H1 (cell line): Measurements from ENCODE around the gene DCP1B. TPM values are rescaled to one million over a fixed set of nuclear protein-coding genes. Genes with fewer than 3 reads are reported as not detected.

Experiments
- CTCF ChIA-PET: fragments of 300-600 bp; sonication (Branson Sonifier 250); formaldehyde crosslinking; loops from one replicate; lab custom pipeline; 2021; ENCODE audit not compliant: partially characterized antibody; lab: Charles Lee
- POLR2A ChIA-PET: fragments of 300-600 bp; sonication (Branson Sonifier 250); formaldehyde crosslinking; loops from one replicate; lab custom pipeline; 2021; ENCODE audit warnings: inconsistent platforms; ENCODE audit not compliant: partially characterized antibody; lab: Charles Lee
- DNase-seq, 2 experiments: peaks; one replicate each; pipeline versions ENCODE4 v3.0.0 to v3.0.0-alpha.2; 2010 to 2022; ENCODE audit warnings: low spot score in 2 of 2, low read depth in 1 of 2, mixed read lengths in 1 of 2
- FAIRE-seq: peaks from 2 replicates; lab custom pipeline; 2011; peaks lifted over from hg19 to GRCh38; lab: Jason Lieb, UNC
- H2AFZ ChIP-seq: 2 replicates; pipeline ENCODE4 v1.8.1; 2012; ENCODE audit warnings: low read length, inconsistent platforms
- H2AK5ac ChIP-seq: 2 replicates; pipeline ENCODE4 v1.6.1; 2013; ENCODE audit warnings: low read depth, low read length
- H2BK120ac ChIP-seq: replicated peaks from 2 replicates; pipeline ENCODE3; 2013; ENCODE audit warnings: low read depth, low read length, inconsistent platforms
- H2BK12ac ChIP-seq: 2 replicates; pipeline ENCODE4 v1.6.1; 2013; ENCODE audit warnings: low read depth, low read length
- H2BK15ac ChIP-seq: 2 replicates; pipeline ENCODE4 v1.6.1; 2013; ENCODE audit warnings: low read length
- H2BK20ac ChIP-seq: 2 replicates; pipeline ENCODE4 v1.6.1; 2013; ENCODE audit warnings: low read length
- H2BK5ac ChIP-seq: 2 replicates; pipeline ENCODE4 v1.6.1; 2013; ENCODE audit warnings: low read depth, low read length
- H3K14ac ChIP-seq: 2 replicates; pipeline ENCODE4 v1.6.1; 2013; ENCODE audit warnings: inconsistent platforms; ENCODE audit not compliant: insufficient read length
- H3K18ac ChIP-seq: 2 replicates; pipeline ENCODE4 v1.6.1; 2013; ENCODE audit warnings: low read length; ENCODE audit errors: extremely low read depth
- H3K23ac ChIP-seq: 2 replicates; pipeline ENCODE4 v1.6.1; 2013; ENCODE audit warnings: inconsistent platforms; ENCODE audit not compliant: insufficient read length
- H3K23me2 ChIP-seq: 2 replicates; pipeline ENCODE4 v1.6.1; 2013; ENCODE audit warnings: low read depth, low read length
- H3K27ac ChIP-seq: 2 replicates; pipeline ENCODE4 v1.6.1; 2011; ENCODE audit warnings: low read depth, low read length, inconsistent platforms
- H3K27me3 ChIP-seq, 4 experiments: replicated peaks in 1 of 4; 1 replicate in 1 of 4; 2 replicates in 3 of 4; pipeline versions ENCODE4 v1.6.1 to v1.8.1; 2011 to 2013; ENCODE audit warnings: low read length in 3 of 4, mild to moderate bottlenecking in 3 of 4, inconsistent platforms in 2 of 4, mixed read lengths in 2 of 4, moderate library complexity in 1 of 4; ENCODE audit not compliant: control insufficient read depth in 3 of 4, insufficient read depth in 3 of 4; ENCODE audit errors: extremely low read depth in 1 of 4
- H3K36me3 ChIP-seq, 4 experiments: 2 replicates each; pipeline versions ENCODE4 v1.6.1 to v1.8.1; 2011 to 2013; ENCODE audit warnings: mild to moderate bottlenecking in 4 of 4, low read length in 3 of 4, moderate library complexity in 2 of 4, control low read depth in 1 of 4, inconsistent platforms in 1 of 4; ENCODE audit not compliant: insufficient read depth in 4 of 4, control insufficient read depth in 2 of 4
- H3K4ac ChIP-seq: replicated peaks from 2 replicates; pipeline ENCODE3; 2013; ENCODE audit warnings: low read length, low read depth, mixed read lengths, inconsistent platforms; ENCODE audit not compliant: insufficient read length
- H3K4me1 ChIP-seq, 4 experiments: replicated peaks in 1 of 4; 1 replicate in 1 of 4; 2 replicates in 3 of 4; pipeline versions ENCODE4 v1.6.1 to v1.8.1; 2011 to 2013; ENCODE audit warnings: low read length in 3 of 4, inconsistent platforms in 2 of 4, mixed read lengths in 1 of 4; ENCODE audit not compliant: insufficient read depth in 4 of 4, control insufficient read depth in 3 of 4
- H3K4me2 ChIP-seq, 2 experiments: 2 replicates each; pipeline versions ENCODE4 v1.6.1 to v1.8.1; 2011 to 2013; ENCODE audit warnings: low read depth in 2 of 2, low read length in 2 of 2, control low read depth in 1 of 2, inconsistent platforms in 1 of 2, mild to moderate bottlenecking in 1 of 2; ENCODE audit not compliant: insufficient read depth in 1 of 2
- H3K4me3 ChIP-seq, 4 experiments: fragments of 200-600, 300-600 bp in 1 of 4; sonication (generic), shearing (Covaris generic), sonication (Bioruptor Twin) in 1 of 4; 2 replicates each; pipeline versions ENCODE4 v1.5.1 to v1.8.1; 2011 to 2016; ENCODE audit warnings: low read length in 4 of 4, low read depth in 3 of 4, control low read depth in 2 of 4, inconsistent platforms in 2 of 4, mild to moderate bottlenecking in 2 of 4, mixed read lengths in 1 of 4, moderate library complexity in 1 of 4; ENCODE audit not compliant: insufficient read depth in 2 of 4; ENCODE audit errors: extremely low read depth in 1 of 4
- H3K56ac ChIP-seq: replicated peaks from 2 replicates; pipeline ENCODE3; 2013; ENCODE audit warnings: low read depth, mild to moderate bottlenecking, mixed read lengths, low read length, inconsistent platforms; ENCODE audit not compliant: insufficient read length
- H3K79me1 ChIP-seq: 2 replicates; pipeline ENCODE4 v1.6.1; 2013; ENCODE audit warnings: low read depth, low read length, control low read depth
- H3K79me2 ChIP-seq, 2 experiments: 2 replicates each; pipeline versions ENCODE4 v1.6.1 to v1.8.1; 2012 to 2013; ENCODE audit warnings: low read length in 2 of 2, mild to moderate bottlenecking in 2 of 2, inconsistent platforms in 1 of 2; ENCODE audit not compliant: insufficient read depth in 2 of 2, control insufficient read depth in 1 of 2
- H3K9ac ChIP-seq, 4 experiments: replicated peaks in 1 of 4; 1 replicate in 1 of 4; 2 replicates in 3 of 4; pipeline versions ENCODE4 v1.6.1 to v1.8.1; 2011 to 2013; ENCODE audit warnings: low read depth in 3 of 4, low read length in 3 of 4, control low read depth in 2 of 4, mild to moderate bottlenecking in 2 of 4, moderate library complexity in 2 of 4, inconsistent platforms in 1 of 4; ENCODE audit errors: extremely low read depth in 1 of 4
- H3K9me3 ChIP-seq, 2 experiments: 2 replicates each; pipeline versions ENCODE4 v1.6.1 to v1.8.1; 2012 to 2013; ENCODE audit warnings: mild to moderate bottlenecking in 2 of 2, moderate library complexity in 2 of 2, control low read depth in 1 of 2, inconsistent platforms in 1 of 2, low read depth in 1 of 2, low read length in 1 of 2, mixed read lengths in 1 of 2; ENCODE audit not compliant: insufficient read depth in 2 of 2
- H4K20me1 ChIP-seq, 2 experiments: replicated peaks in 1 of 2; 2 replicates each; pipeline versions ENCODE3 to v1.8.1; 2011 to 2013; ENCODE audit warnings: inconsistent platforms in 2 of 2, low read length in 2 of 2, mild to moderate bottlenecking in 1 of 2; ENCODE audit not compliant: insufficient read depth in 2 of 2, control insufficient read depth in 1 of 2
- H4K5ac ChIP-seq: 2 replicates; pipeline ENCODE4 v1.6.1; 2013; ENCODE audit warnings: low read length, low read depth, mixed read lengths, inconsistent platforms; ENCODE audit not compliant: insufficient read length
- H4K8ac ChIP-seq: 2 replicates; pipeline ENCODE4 v1.8.0; 2013; ENCODE audit warnings: mild to moderate bottlenecking, moderate library complexity, low read length, inconsistent platforms; ENCODE audit not compliant: insufficient read depth; ENCODE audit errors: extremely low read depth
- H4K91ac ChIP-seq: replicated peaks from 2 replicates; pipeline ENCODE3; 2013; ENCODE audit warnings: low read length, mixed read lengths, inconsistent platforms; ENCODE audit not compliant: insufficient read length
- WGBS, 2 experiments: shearing (Covaris generic) in 1 of 2; methylation state at CpG; one replicate each; pipeline versions ENCODE4 v1.1.6 to v1.1.7; 2013 to 2015; ENCODE audit warnings: low lambda C conversion rate in 2 of 2, mixed read lengths in 2 of 2, inconsistent platforms in 1 of 2, low coverage in 1 of 2, missing lambda C conversion rate in 1 of 2; ENCODE audit not compliant: insufficient replicate concordance in 2 of 2, insufficient coverage in 1 of 2, insufficient read length in 1 of 2; ENCODE audit errors: extremely low coverage in 1 of 2, missing lambda C conversion rate in 1 of 2; 5-methylcytosine and 5-hydroxymethylcytosine counted together
- polyA plus RNA-seq, 7 experiments: library from polyadenylated mRNA; depleted of rRNA in 3 of 7; stranded (reverse) in 5 of 7; unstranded in 2 of 7; fragments of >200 nt in 5 of 7; fragments of 200-250 nt in 2 of 7; gene quantifications; 1 replicate in 5 of 7; 2 replicates in 1 of 7; 4 replicates in 1 of 7; pipeline versions ENCODE4 v1.2.1 to v1.2.3, GENCODE V29; 2011 to 2013; ENCODE audit warnings: missing spikeins in 2 of 7, mixed read lengths in 2 of 7
- total RNA-seq: library from RNA; stranded (reverse); fragmentation: NEBNext Ultra II Directional; extraction: Animal tissue kit (Norgen Biotek cat#: 25700); gene quantifications from 2 replicates; pipeline ENCODE4 v1.2.1, GENCODE V29; 2021

The DCP1B gene
- total and polyA plus RNA-seq, 2 of the 8 experiments (the other 6 are each of a cell fraction or from before 2014, with no cell fraction given) = 14.8 to 29.0 TPM

DNA sequence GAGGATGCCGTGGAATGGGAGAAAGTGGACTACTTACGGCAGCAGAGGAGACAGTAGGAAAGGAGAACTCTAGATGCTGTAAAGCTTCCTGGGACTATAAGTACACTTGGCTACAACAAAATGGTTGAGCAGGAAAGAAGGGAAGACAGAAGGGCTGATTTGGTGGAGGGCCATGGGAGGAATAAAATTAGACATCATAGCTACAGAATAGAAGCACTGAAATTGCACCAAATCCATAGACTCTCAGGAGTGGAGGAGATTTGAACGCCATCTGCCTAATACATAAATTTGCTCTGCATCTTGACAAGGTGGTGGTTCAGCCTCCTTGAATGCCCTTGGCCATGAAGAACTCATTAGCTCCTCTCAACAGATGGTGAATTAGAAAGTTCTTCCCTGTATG lies 16.3 kb upstream of the DCP1B start:
- H4K20me1 ChIP-seq = no peaks in the 10 kb centered on the region
- ChIA-PET POLR2A (no interaction called here), CTCF (interaction anchor here (1.6 to 6.3 kb wide), 3 partner anchors 9 to 81 kb away, joined by 4 to 41 read pairs (median 33); no protein-coding TSS in a partner anchor)
- H3K36me3 ChIP-seq = no peaks in the 10 kb centered on the region; a peak in 2 of 8 replicates
- H4K5ac ChIP-seq = no peak overlapping the region
- FAIRE-seq (no peak), DNase-seq (no peak)
- H2AFZ ChIP-seq = no peak overlapping the region
- no peak overlapping the region for H3K23ac ChIP-seq
- no peak overlapping the region for H3K14ac ChIP-seq
- no peaks in the 10 kb centered on the region for H3K23me2 ChIP-seq
- no peak overlapping the region for H3K4me3 ChIP-seq
- H3K9me3 ChIP-seq = no peaks in the 10 kb centered on the region
- H3K9ac ChIP-seq = no peak overlapping the region
- H3K18ac ChIP-seq = no peak overlapping the region
- H4K91ac ChIP-seq = no peak overlapping the region
- no peaks in the 10 kb centered on the region for H3K79me2 ChIP-seq
- 94% methylated on average over 3 of the region's 3 CpGs; no CpG with 5 or more reads in 1 of the 2 experiments for WGBS, 2 experiments
- no peak overlapping the region for H2BK20ac ChIP-seq
- H3K4ac ChIP-seq = no peak overlapping the region
- no peak overlapping the region for H2BK5ac ChIP-seq
- no peak overlapping the region for H4K8ac ChIP-seq
- H2BK120ac ChIP-seq = no peak overlapping the region
- H3K4me2 ChIP-seq = no peak overlapping the region; a peak in 1 of 4 replicates
- H3K27me3 ChIP-seq = no peaks in the 10 kb centered on the region
- H3K56ac ChIP-seq = no peak overlapping the region
- H2BK12ac ChIP-seq = no peak overlapping the region
- H3K79me1 ChIP-seq = no peaks in the 10 kb centered on the region
- H2BK15ac ChIP-seq = no peak overlapping the region
- no peak overlapping the region for H3K27ac ChIP-seq
- no peak overlapping the region for H2AK5ac ChIP-seq
- H3K4me1 ChIP-seq = peaks cover 0 to 3% (median 2%) of the 10 kb centered on the region in 4 experiments; a peak in 3 of 7 replicates
